NOMO-1 treated with DMSO at 0.1 percent for 48 hours (cell line): ENCODE results near the gene KCTD16.
A peak's percentile ranks its signal among the peaks of the same experiment; 100 is the strongest.

ENCODE experiments used
- DNase-seq: peaks from one replicate; lab custom pipeline; 2025; ENCODE audit not compliant: unreplicated experiment; lab: John Stamatoyannopoulos, UW

KCTD16 gene

GRCh38 chr5:144393641-144394435 is 223.2 kb downstream of the KCTD16 start:
- no peak for DNase-seq

GRCh38 chr5:144395704-144396103 is 225.0 kb downstream of the KCTD16 start:
- DNase-seq = no peak

- no peak for DNase-seq
Observed at GRCh38 chr5:144403058-144403457, 232.4 kb downstream of the KCTD16 start.

GRCh38 chr5:144403817-144404420 is 233.2 kb downstream of the KCTD16 start:
- no peak for DNase-seq

- DNase-seq = no peak
Observed at GRCh38 chr5:144404672-144405071, 234.0 kb downstream of the KCTD16 start.

GRCh38 chr5:144405991-144406390 is 235.3 kb downstream of the KCTD16 start:
- DNase-seq = no peak

GRCh38 chr5:144406442-144406841 is 235.8 kb downstream of the KCTD16 start:
- peak; percentile 4 for DNase-seq

- DNase-seq = no peak
Observed at GRCh38 chr5:144414202-144415029, 243.7 kb downstream of the KCTD16 start.

GRCh38 chr5:144416196-144416595 is 245.5 kb downstream of the KCTD16 start:
- DNase-seq = no peak

GRCh38 chr5:144418719-144419118 is 248.0 kb downstream of the KCTD16 start:
- DNase-seq = no peak

GRCh38 chr5:144421411-144421810 is 250.7 kb downstream of the KCTD16 start:
- no peak for DNase-seq

GRCh38 chr5:144422018-144422727 is 251.5 kb downstream of the KCTD16 start:
- DNase-seq = no peak

- no peak for DNase-seq
Observed at GRCh38 chr5:144427866-144428265, 257.2 kb downstream of the KCTD16 start.

GRCh38 chr5:144428326-144428725 is 257.7 kb downstream of the KCTD16 start:
- no peak for DNase-seq

GRCh38 chr5:144429405-144429804 is 258.7 kb downstream of the KCTD16 start:
- DNase-seq = no peak

- DNase-seq = no peak
Observed at GRCh38 chr5:144429905-144430304, 259.2 kb downstream of the KCTD16 start.

- DNase-seq = no peak
Observed at GRCh38 chr5:144433140-144433822, 262.6 kb downstream of the KCTD16 start.

- no peak for DNase-seq
Observed at GRCh38 chr5:144433893-144434292, 263.2 kb downstream of the KCTD16 start.

GRCh38 chr5:144436007-144436406 is 265.3 kb downstream of the KCTD16 start:
- no peak for DNase-seq

- no peak for DNase-seq
Observed at GRCh38 chr5:144438237-144438636, 267.6 kb downstream of the KCTD16 start.

- no peak for DNase-seq
Observed at GRCh38 chr5:144448457-144448856, 277.8 kb downstream of the KCTD16 start.
